ENCODE data around the gene SDC3. TPM values are rescaled to one million over a fixed set of nuclear protein-coding genes. Genes with fewer than 3 reads are reported as not detected.

The SDC3 gene
- total RNA-seq, 4 donors from 2014 or later, result 4.3 to 23.5 (median 14.5) TPM

- WGBS, 2 donors, result 39 to 42% methylated on average over 14 of the region's 14 CpGs
- intact Hi-C loops (cut with DNase I; ENCODE audit: low total_unique reads), result no loop called here
- TF ChIP-seq POLR2A (IDR thresholded peaks at IDR 0.05) (no peak), CTCF (IDR thresholded peaks at IDR 0.05) (no peak)
- no peak overlapping the region for H3K4me3 ChIP-seq (ENCODE audit: low read depth, poor library complexity, severe bottlenecking)
- DNase-seq (ENCODE audit: low spot score in 2 of 2), result no peak
Observed at GRCh38 chr1:30856260-30856790, 52.2 kb downstream of the SDC3 start.

GRCh38 chr1:30855686-30856259 is 52.8 kb downstream of the SDC3 start:
- 64 to 69% methylated on average over 4 of the region's 4 CpGs for WGBS, 2 donors

GRCh38 chr1:30853350-30853749 is 55.2 kb downstream of the SDC3 start:
- 81 to 97% methylated on average over 4 of the region's 4 CpGs for WGBS, 2 donors
- intact Hi-C loops (cut with DNase I; ENCODE audit: low total_unique reads), result loop anchor here (5.0 kb wide), 1 partner anchor 1616 kb away; the partner anchor contains the start of gene PTPRU
- H3K4me3 ChIP-seq (ENCODE audit: low read depth, poor library complexity, severe bottlenecking), result no peak overlapping the region
- DNase-seq (ENCODE audit: low spot score in 2 of 2), result no peak
- TF ChIP-seq CTCF (IDR thresholded peaks at IDR 0.05) (no peak), POLR2A (IDR thresholded peaks at IDR 0.05) (no peak)

More at GRCh38 chr1:30855686-30856259, 52.8 kb downstream of the SDC3 start:
- DNase-seq (ENCODE audit: low spot score in 2 of 2), result no peak
- intact Hi-C loops (cut with DNase I; ENCODE audit: low total_unique reads), result no loop called here
- no peak for TF ChIP-seq POLR2A (IDR thresholded peaks at IDR 0.05)
- no peak for TF ChIP-seq CTCF (IDR thresholded peaks at IDR 0.05)
- no peak overlapping the region for H3K4me3 ChIP-seq (ENCODE audit: low read depth, poor library complexity, severe bottlenecking)

GRCh38 chr1:30852026-30852425 is 56.5 kb downstream of the SDC3 start:
- WGBS, 2 donors, result 41 to 66% methylated on average over 5 of the region's 5 CpGs
- TF ChIP-seq CTCF (IDR thresholded peaks at IDR 0.05) (no peak), POLR2A (IDR thresholded peaks at IDR 0.05) (no peak)
- peak; percentile 65 to 94 for DNase-seq (ENCODE audit: low spot score in 2 of 2)
- intact Hi-C loops (cut with DNase I; ENCODE audit: low total_unique reads), result loop anchor here (5.0 kb wide), 1 partner anchor 1615 kb away; the partner anchor contains the start of gene PTPRU
- no peak overlapping the region for H3K4me3 ChIP-seq (ENCODE audit: low read depth, poor library complexity, severe bottlenecking)

- no peak for DNase-seq (ENCODE audit: low spot score in 2 of 2)
- intact Hi-C loops (cut with DNase I; ENCODE audit: low total_unique reads), result loop anchor here (5.0 kb wide), 1 partner anchor 1614 kb away; the partner anchor contains the start of gene PTPRU
- no peak for TF ChIP-seq POLR2A (IDR thresholded peaks at IDR 0.05)
- TF ChIP-seq CTCF (IDR thresholded peaks at IDR 0.05), result no peak
- WGBS, 2 donors, result 89 to 93% methylated on average over 1 of the region's 1 CpG
- H3K4me3 ChIP-seq (ENCODE audit: low read depth, poor library complexity, severe bottlenecking), result no peak overlapping the region
Observed at GRCh38 chr1:30851286-30851685, 57.3 kb downstream of the SDC3 start.

All from lower leg skin (tissue), 4 donors.